GM23338 (cell line): ENCODE results near the gene RABGAP1L. TPM values are rescaled to one million over a fixed set of nuclear protein-coding genes. Genes with fewer than 3 reads are reported as not detected.

Experiments used
- ATAC-seq: fragments of 200-7000 bp; cut with Tn5 transposase; 3 replicates; pipeline ENCODE4 v1.9.1; 2020
- DNase-seq: peaks from one replicate; pipeline ENCODE4 v3.0.0-alpha.2; 2015; ENCODE audit warnings: low spot score
- H2AFZ ChIP-seq: fragments of 200-600 bp; sonication (generic); 2 replicates; pipeline ENCODE4 v1.8.0; 2016; ENCODE audit warnings: antibody characterized with exemption, mild to moderate bottlenecking, moderate library complexity
- H3F3A ChIP-seq: fragments of 200-600 bp; sonication (generic); replicated peaks from 2 replicates; pipeline ENCODE4 v1.8.0; 2017; ENCODE audit warnings: antibody characterized with exemption, mixed run types, low read depth
- H3K27ac ChIP-seq: fragments of 200-600 bp; sonication (generic); 2 replicates; pipeline ENCODE4 v1.6.1; 2016; ENCODE audit warnings: low read depth
- H3K27me3 ChIP-seq: fragments of 200-600 bp; sonication (generic); 2 replicates; pipeline ENCODE4 v1.8.0; 2016; ENCODE audit warnings: mild to moderate bottlenecking, mixed run types, moderate library complexity; ENCODE audit not compliant: insufficient read depth
- H3K36me3 ChIP-seq: fragments of 200-600 bp; sonication (generic); 2 replicates; pipeline ENCODE4 v1.8.0; 2016; ENCODE audit warnings: mild to moderate bottlenecking; ENCODE audit not compliant: insufficient read depth
- H3K4me1 ChIP-seq: fragments of 200-600 bp; sonication (generic); 2 replicates; pipeline ENCODE4 v1.8.0; 2016; ENCODE audit warnings: mild to moderate bottlenecking, moderate library complexity; ENCODE audit not compliant: insufficient read depth
- H3K4me2 ChIP-seq: fragments of 200-600 bp; sonication (generic); 2 replicates; pipeline ENCODE4 v1.7.1; 2017; ENCODE audit warnings: mixed run types
- H3K4me3 ChIP-seq: fragments of 200-600 bp; sonication (generic); 2 replicates; pipeline ENCODE4 v1.6.1; 2016; ENCODE audit warnings: mixed run types
- H3K79me2 ChIP-seq: fragments of 200-600 bp; sonication (generic); replicated peaks from 2 replicates; pipeline ENCODE4 v1.8.0; 2017; ENCODE audit warnings: mild to moderate bottlenecking; ENCODE audit not compliant: insufficient read depth
- H3K9me2 ChIP-seq: fragments of 200-600 bp; sonication (generic); 2 replicates; pipeline ENCODE4 v1.8.0; 2017; ENCODE audit not compliant: insufficient read depth
- H4K20me1 ChIP-seq: fragments of 200-600 bp; sonication (generic); replicated peaks from 2 replicates; pipeline ENCODE4 v1.8.0; 2017; ENCODE audit warnings: mild to moderate bottlenecking; ENCODE audit not compliant: insufficient read depth
- H3K27ac Mint-ChIP-seq: 2 replicates; pipeline ENCODE4 v1.8.0; 2020; ENCODE audit warnings: inconsistent platforms, mild to moderate bottlenecking, moderate library complexity, mixed read lengths
- H3K27me3 Mint-ChIP-seq: 3 replicates; pipeline ENCODE4 v1.8.0; 2022; ENCODE audit warnings: low read depth, mild to moderate bottlenecking, moderate library complexity, mixed read lengths, inconsistent platforms; ENCODE audit not compliant: insufficient read depth, poor library complexity
- H3K36me3 Mint-ChIP-seq: 3 replicates; pipeline ENCODE4 v1.8.0; 2021; ENCODE audit warnings: low read depth, mild to moderate bottlenecking, inconsistent platforms, moderate library complexity, mixed read lengths
- H3K4me1 Mint-ChIP-seq: 3 replicates; pipeline ENCODE4 v1.8.0; 2020; ENCODE audit warnings: mild to moderate bottlenecking, inconsistent platforms, mixed read lengths
- H3K4me3 Mint-ChIP-seq: 3 replicates; pipeline ENCODE4 v1.8.0; 2021; ENCODE audit warnings: moderate library complexity, mild to moderate bottlenecking, inconsistent platforms, mixed read lengths
- H3K9me3 Mint-ChIP-seq: 3 replicates; pipeline ENCODE4 v1.8.0; 2020; ENCODE audit warnings: moderate library complexity, mild to moderate bottlenecking, inconsistent platforms, mixed read lengths
- JUNB ChIP-seq: IDR thresholded peaks from one replicate; pipeline ENCODE4 v1.6.1; 2016; ENCODE audit warnings: antibody characterized with exemption; ENCODE audit not compliant: unreplicated experiment
- NANOG ChIP-seq: IDR thresholded peaks from 2 replicates; pipeline ENCODE4 v1.6.1; 2016; ENCODE audit warnings: antibody characterized with exemption, borderline replicate concordance
- POLR2AphosphoS5 ChIP-seq: IDR thresholded peaks from 2 replicates; pipeline ENCODE4 v1.6.1; 2016; ENCODE audit warnings: antibody characterized with exemption, low read depth
- REST ChIP-seq: IDR thresholded peaks from one replicate; pipeline ENCODE4 v1.6.1; 2018; ENCODE audit warnings: antibody characterized with exemption; ENCODE audit not compliant: unreplicated experiment
- polyA plus RNA-seq: library from polyadenylated mRNA; unstranded; fragments of >200 nt; fragmentation: Nextera tagmentation; extraction: Ambion mirVana; gene quantifications from 2 replicates; pipeline ENCODE4 v1.2.1, GENCODE V29; 2016
- total RNA-seq: library from RNA; depleted of rRNA; stranded (reverse); fragments of >200 nt; shearing (Covaris generic); gene quantifications from 2 replicates; pipeline ENCODE4 v1.2.3, GENCODE V29; 2014
- TF ChIP-seq, protein P1 (sequence below), 2 experiments: fragments of 200-600 bp in 1 of 2; sonication (generic) in 1 of 2; conservative IDR thresholded peaks; 2 replicates each; pipeline versions ENCODE4 v1.5.1 to v1.6.1; 2016 to 2017; ENCODE audit warnings: antibody characterized with exemption in 2 of 2, low read depth in 2 of 2, mild to moderate bottlenecking in 2 of 2, moderate library complexity in 1 of 2

Gene RABGAP1L
- total and polyA plus RNA-seq, 2 experiments from 2014 or later = 83.2 to 136 TPM

- Histone ChIP-seq H3K27ac (no peak overlapping the region), H3K36me3 (no peaks in the 10 kb centered on the region), H3K9me2 (no peaks in the 10 kb centered on the region), H3K27me3 (no peaks in the 10 kb centered on the region), H3K4me2 (no peak overlapping the region), H3K79me2 (no peaks in the 10 kb centered on the region), H3F3A (no peaks in the 10 kb centered on the region), H3K4me1 (no peaks in the 10 kb centered on the region), H3K4me3 (no peak overlapping the region), H2AFZ (no peak overlapping the region), H4K20me1 (no peaks in the 10 kb centered on the region)
- Mint-ChIP-seq H3K9me3 (no peaks in the 10 kb centered on the region; the same call in 2 of the 3 replicates), H3K27ac (no peak overlapping the region), H3K27me3 (no peaks in the 10 kb centered on the region), H3K4me1 (no peaks in the 10 kb centered on the region), H3K36me3 (no peaks in the 10 kb centered on the region), H3K4me3 (no peak overlapping the region)
- ATAC-seq = no peak
- no peak for TF ChIP-seq REST
- TF ChIP-seq, protein P1, sequence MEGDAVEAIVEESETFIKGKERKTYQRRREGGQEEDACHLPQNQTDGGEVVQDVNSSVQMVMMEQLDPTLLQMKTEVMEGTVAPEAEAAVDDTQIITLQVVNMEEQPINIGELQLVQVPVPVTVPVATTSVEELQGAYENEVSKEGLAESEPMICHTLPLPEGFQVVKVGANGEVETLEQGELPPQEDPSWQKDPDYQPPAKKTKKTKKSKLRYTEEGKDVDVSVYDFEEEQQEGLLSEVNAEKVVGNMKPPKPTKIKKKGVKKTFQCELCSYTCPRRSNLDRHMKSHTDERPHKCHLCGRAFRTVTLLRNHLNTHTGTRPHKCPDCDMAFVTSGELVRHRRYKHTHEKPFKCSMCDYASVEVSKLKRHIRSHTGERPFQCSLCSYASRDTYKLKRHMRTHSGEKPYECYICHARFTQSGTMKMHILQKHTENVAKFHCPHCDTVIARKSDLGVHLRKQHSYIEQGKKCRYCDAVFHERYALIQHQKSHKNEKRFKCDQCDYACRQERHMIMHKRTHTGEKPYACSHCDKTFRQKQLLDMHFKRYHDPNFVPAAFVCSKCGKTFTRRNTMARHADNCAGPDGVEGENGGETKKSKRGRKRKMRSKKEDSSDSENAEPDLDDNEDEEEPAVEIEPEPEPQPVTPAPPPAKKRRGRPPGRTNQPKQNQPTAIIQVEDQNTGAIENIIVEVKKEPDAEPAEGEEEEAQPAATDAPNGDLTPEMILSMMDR (conservative IDR thresholded peaks at IDR 0.05; ENCODE audit: low read depth in 2 of 2) = peak; percentile 61 to 80
- no peak for TF ChIP-seq JUNB
- no peak for TF ChIP-seq POLR2AphosphoS5
- DNase-seq = peak; percentile 76
Observed at GRCh38 chr1:174743654-174744561, 584.6 kb downstream of the RABGAP1L start.

- H3K27me3 Mint-ChIP-seq = no peaks in the 10 kb centered on the region
- no peaks in the 10 kb centered on the region for H3F3A ChIP-seq
- H2AFZ ChIP-seq = no peak overlapping the region
- no peaks in the 10 kb centered on the region; the same call in 2 of the 3 replicates for H3K9me3 Mint-ChIP-seq
- no peaks in the 10 kb centered on the region for H3K4me1 Mint-ChIP-seq
- DNase-seq = no peak
- no peak for ATAC-seq
- no peaks in the 10 kb centered on the region for H4K20me1 ChIP-seq
- no peaks in the 10 kb centered on the region for H3K9me2 ChIP-seq
- no peak overlapping the region for H3K4me3 Mint-ChIP-seq
- no peak overlapping the region for H3K27ac ChIP-seq
- H3K79me2 ChIP-seq = no peaks in the 10 kb centered on the region
- no peak overlapping the region for H3K4me2 ChIP-seq
- no peak overlapping the region for H3K4me3 ChIP-seq
- no peak overlapping the region for H3K27ac Mint-ChIP-seq
- no peaks in the 10 kb centered on the region for H3K36me3 ChIP-seq
- TF ChIP-seq NANOG = no peak
- no peak for TF ChIP-seq REST
- no peaks in the 10 kb centered on the region for H3K36me3 Mint-ChIP-seq
- H3K27me3 ChIP-seq = no peaks in the 10 kb centered on the region
- no peaks in the 10 kb centered on the region for H3K4me1 ChIP-seq
Observed at GRCh38 chr1:174744886-174745285, 585.6 kb downstream of the RABGAP1L start.
